ENCODE data around the gene P2RX6.

The P2RX6 gene

DNA sequence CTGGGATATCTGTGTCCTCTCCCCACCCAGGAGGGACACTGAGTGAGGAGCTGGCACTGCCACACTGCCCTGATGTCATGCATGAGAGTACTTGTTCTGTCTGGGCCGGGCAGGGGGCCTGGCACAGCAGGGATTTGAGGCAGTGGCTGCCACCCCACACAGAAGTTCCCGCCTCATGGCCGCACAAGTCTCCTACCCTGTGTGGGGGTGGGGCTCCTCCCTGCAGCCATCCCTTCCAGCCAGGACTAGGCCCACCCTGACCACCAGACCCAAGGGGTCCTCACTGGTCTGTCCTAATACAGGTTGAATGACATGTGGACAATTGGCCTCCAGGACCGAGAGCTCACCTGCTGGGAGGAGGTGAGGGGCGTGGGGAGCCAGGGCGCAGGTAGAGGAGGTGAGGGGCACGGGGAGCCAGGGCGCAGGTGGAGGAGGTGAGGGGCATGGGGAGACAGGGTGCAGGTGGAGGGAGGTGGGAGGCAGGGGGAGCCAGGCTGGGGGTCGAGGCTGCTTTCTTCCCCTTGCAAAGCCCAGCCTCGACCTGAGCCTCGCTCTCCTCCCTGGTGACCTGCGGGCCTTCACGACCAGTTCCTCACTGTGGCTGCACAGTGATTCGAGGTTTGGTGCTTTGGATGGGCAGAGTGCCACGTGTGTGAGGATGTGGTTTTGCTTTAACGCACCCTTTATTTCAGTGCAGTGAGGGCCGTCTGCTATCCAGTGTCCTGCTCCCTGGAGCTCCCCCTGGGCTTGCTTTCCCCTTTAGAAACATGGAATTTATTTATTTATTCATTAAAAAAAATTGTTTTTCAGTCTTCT lies 25.4 kb upstream of the P2RX6 start:
- Histone ChIP-seq H3K27ac (ENCODE audit: low read depth in 2 of 2, low read length in 2 of 2) (no peak overlapping the region), H3K36me3 (ENCODE audit: control insufficient read depth in 2 of 2, insufficient read depth in 2 of 2, low read length in 2 of 2) (peaks cover 25 to 31% of the 10 kb centered on the region in 2 donors), H3K27me3 (ENCODE audit: control insufficient read depth in 2 of 2, insufficient read depth in 2 of 2, low read length in 2 of 2) (no peaks in the 10 kb centered on the region)

DNA sequence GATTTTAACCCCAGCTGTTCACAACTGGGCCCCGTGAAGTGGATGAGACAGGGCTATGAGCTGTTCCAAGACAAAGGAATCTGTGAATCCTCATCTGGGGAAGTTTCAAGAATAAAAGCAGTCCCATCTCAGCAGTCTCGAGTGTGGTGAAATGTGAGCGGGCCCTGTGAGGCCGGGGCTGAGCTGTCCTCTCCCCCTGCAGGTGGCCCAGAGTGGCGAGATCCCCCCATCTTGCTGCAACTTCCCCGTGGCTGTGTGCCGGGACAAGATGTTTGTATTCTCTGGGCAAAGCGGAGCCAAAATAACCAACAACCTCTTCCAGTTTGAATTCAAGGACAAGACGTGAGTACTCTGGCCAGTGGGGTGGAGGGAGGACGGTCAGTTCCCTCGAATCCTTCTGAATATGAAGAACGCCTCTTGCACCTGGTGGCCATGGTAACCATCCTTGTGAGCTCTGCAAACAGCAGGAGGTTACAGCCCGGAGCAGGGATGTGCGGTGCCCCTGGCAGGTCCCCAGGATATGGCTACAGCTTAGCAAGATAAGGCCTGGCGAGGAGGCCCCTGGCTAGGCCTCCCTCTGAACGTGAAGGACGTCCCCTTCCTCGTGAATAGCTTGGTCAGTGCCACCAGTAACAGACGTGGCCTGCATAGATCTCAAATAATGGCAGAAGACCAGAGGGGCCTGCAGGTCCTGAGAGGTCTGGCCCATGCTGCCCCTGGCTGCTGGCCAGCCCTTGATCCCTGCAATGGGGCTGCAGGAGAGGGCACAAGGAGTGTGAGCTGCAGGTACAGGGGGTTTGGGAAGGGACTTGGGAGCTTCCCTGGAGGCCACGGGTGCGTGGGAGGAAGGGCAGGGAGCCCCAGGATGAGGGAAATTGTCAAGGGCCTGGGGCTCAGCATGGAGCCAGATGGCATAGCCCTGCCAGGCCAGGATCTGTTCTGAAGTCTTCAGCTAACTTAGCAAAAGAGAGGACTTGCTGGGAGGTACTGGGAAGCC lies 24.5 kb upstream of the P2RX6 start:
- no peaks in the 10 kb centered on the region for H3K27me3 ChIP-seq (ENCODE audit: control insufficient read depth in 2 of 2, insufficient read depth in 2 of 2, low read length in 2 of 2)
- H3K4me3 ChIP-seq (ENCODE audit: low read length in 2 of 2): no peak overlapping the region
- no peaks in the 10 kb centered on the region for H3K4me1 ChIP-seq (ENCODE audit: control insufficient read depth in 2 of 2, insufficient read depth in 2 of 2, low read length in 2 of 2)
- no peak overlapping the region for H3K9ac ChIP-seq (ENCODE audit: low read depth in 1 of 2, low read length in 2 of 2)
- no peak overlapping the region for H3K27ac ChIP-seq (ENCODE audit: low read depth in 2 of 2, low read length in 2 of 2)
- peaks cover 25 to 31% of the 10 kb centered on the region in 2 donors for H3K36me3 ChIP-seq (ENCODE audit: control insufficient read depth in 2 of 2, insufficient read depth in 2 of 2, low read length in 2 of 2)
- H3K9me3 ChIP-seq (ENCODE audit: control insufficient read depth in 2 of 2, low read length in 2 of 2): no peaks in the 10 kb centered on the region

More for the DNA sequence above, 25.4 kb upstream of the P2RX6 start:
- H3K9ac ChIP-seq (ENCODE audit: low read depth in 1 of 2, low read length in 2 of 2): no peak overlapping the region
- no peak overlapping the region for H3K4me3 ChIP-seq (ENCODE audit: low read length in 2 of 2)
- no peaks in the 10 kb centered on the region for H3K9me3 ChIP-seq (ENCODE audit: control insufficient read depth in 2 of 2, low read length in 2 of 2)
- H3K4me1 ChIP-seq (ENCODE audit: control insufficient read depth in 2 of 2, insufficient read depth in 2 of 2, low read length in 2 of 2): no peaks in the 10 kb centered on the region

DNA sequence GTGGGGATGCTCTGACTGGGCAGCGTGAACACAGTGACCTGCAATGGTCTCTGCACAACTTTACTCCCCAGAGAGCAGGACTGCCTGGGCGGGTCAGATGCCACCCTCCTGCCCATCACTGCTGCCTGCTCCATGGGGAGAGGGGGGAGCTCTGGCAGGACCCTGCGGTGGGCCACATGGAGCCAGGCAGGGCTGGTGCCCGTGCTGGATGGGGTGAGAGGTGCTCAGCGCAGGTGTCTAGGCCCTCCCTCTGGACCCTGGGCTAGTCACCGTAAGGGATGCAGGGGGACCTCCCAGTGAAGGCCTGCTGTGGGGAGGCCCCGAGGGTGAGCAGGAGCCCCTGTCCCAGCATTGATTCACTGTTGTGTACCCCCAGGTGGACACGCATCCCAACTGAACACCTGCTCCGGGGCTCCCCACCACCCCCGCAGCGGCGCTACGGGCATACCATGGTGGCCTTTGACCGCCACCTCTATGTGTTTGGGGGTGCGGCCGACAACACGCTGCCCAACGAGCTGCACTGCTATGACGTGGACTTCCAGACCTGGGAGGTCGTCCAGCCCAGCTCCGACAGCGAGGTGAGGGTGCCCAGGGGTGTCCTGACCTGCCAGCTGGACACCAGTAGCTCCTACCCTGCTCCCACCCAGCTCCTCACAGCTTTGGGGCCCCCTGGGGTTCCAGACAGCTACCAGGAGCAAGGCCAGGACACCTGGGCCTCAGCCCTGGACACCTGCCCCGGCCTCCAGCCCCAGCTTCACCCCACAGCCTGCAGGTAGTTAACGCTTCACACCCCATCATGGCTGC lies 23.5 kb upstream of the P2RX6 start:
- H3K4me1 ChIP-seq (ENCODE audit: control insufficient read depth in 2 of 2, insufficient read depth in 2 of 2, low read length in 2 of 2): no peaks in the 10 kb centered on the region
- H3K4me3 ChIP-seq (ENCODE audit: low read length in 2 of 2): no peak overlapping the region
- H3K27ac ChIP-seq (ENCODE audit: low read depth in 2 of 2, low read length in 2 of 2): no peak overlapping the region
- H3K27me3 ChIP-seq (ENCODE audit: control insufficient read depth in 2 of 2, insufficient read depth in 2 of 2, low read length in 2 of 2): no peaks in the 10 kb centered on the region
- no peak overlapping the region for H3K9ac ChIP-seq (ENCODE audit: low read depth in 1 of 2, low read length in 2 of 2)
- H3K9me3 ChIP-seq (ENCODE audit: control insufficient read depth in 2 of 2, low read length in 2 of 2): no peaks in the 10 kb centered on the region
- H3K36me3 ChIP-seq (ENCODE audit: control insufficient read depth in 2 of 2, insufficient read depth in 2 of 2, low read length in 2 of 2): peaks cover 21 to 26% of the 10 kb centered on the region in 2 donors

DNA sequence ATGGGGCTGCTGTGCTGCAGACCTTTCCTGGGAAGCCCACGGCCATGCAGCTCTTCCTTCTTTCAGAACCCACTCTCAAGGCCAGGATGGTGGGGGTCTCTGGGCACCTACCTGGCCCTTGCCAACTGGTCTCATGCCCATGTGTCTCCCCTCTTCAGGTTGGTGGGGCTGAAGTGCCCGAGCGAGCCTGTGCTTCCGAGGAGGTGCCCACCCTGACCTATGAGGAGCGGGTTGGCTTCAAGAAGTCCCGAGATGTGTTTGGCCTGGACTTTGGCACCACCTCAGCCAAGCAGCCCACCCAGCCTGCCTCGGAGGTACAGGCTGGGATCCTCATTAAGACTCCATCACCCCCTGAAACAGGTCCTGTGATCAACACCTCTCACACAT lies 22.9 kb upstream of the P2RX6 start:
- Histone ChIP-seq H3K4me3 (ENCODE audit: low read length in 2 of 2) (no peak overlapping the region), H3K27me3 (ENCODE audit: control insufficient read depth in 2 of 2, insufficient read depth in 2 of 2, low read length in 2 of 2) (no peaks in the 10 kb centered on the region), H3K4me1 (ENCODE audit: control insufficient read depth in 2 of 2, insufficient read depth in 2 of 2, low read length in 2 of 2) (no peaks in the 10 kb centered on the region), H3K9ac (ENCODE audit: low read depth in 1 of 2, low read length in 2 of 2) (no peak overlapping the region), H3K27ac (ENCODE audit: low read depth in 2 of 2, low read length in 2 of 2) (no peak overlapping the region), H3K36me3 (ENCODE audit: control insufficient read depth in 2 of 2, insufficient read depth in 2 of 2, low read length in 2 of 2) (peaks cover 21 to 30% of the 10 kb centered on the region in 2 donors), H3K9me3 (ENCODE audit: control insufficient read depth in 2 of 2, low read length in 2 of 2) (no peaks in the 10 kb centered on the region)

DNA sequence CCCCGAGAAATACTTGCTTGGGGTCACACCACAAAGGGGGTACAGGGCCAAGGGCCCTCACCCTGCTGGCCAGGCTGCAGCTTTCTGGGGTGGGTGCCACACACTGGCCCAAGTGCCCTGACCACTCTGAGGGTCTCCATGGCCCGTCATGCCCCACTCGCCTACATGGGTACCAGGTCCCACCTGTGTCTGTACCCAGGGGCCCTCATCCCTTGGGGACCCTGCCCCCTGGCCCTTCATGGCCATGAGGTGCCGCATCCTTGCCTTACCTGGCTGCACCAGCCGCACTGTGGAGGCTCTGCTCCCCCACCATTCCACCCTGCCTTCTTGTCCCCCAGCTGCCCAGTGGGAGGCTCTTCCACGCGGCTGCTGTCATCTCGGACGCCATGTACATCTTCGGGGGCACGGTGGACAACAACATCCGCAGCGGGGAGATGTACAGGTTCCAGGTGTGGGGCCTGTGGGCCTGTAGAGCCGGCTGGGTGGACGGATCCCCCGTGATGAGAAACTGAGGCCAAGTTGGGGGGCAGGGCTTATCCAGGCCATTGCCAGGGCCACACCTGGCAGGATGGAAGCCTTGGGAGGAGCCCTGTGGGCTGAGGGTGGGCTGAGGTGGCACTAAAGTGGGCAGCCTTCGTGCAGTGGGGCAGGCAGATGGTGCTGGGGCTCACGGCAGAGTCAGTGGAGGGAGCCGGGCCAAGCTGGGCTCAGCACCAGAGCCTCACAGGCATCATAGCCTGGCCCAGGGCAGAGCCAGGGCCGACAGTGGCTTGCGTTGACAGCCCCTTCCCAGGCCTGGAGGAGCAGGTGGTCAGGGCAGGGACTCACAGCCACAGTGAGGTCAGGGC lies 22.3 kb upstream of the P2RX6 start:
- Histone ChIP-seq H3K27ac (ENCODE audit: low read depth in 2 of 2, low read length in 2 of 2) (no peak overlapping the region), H3K27me3 (ENCODE audit: control insufficient read depth in 2 of 2, insufficient read depth in 2 of 2, low read length in 2 of 2) (no peaks in the 10 kb centered on the region), H3K4me3 (ENCODE audit: low read length in 2 of 2) (no peak overlapping the region), H3K4me1 (ENCODE audit: control insufficient read depth in 2 of 2, insufficient read depth in 2 of 2, low read length in 2 of 2) (no peaks in the 10 kb centered on the region), H3K9me3 (ENCODE audit: control insufficient read depth in 2 of 2, low read length in 2 of 2) (no peaks in the 10 kb centered on the region), H3K36me3 (ENCODE audit: control insufficient read depth in 2 of 2, insufficient read depth in 2 of 2, low read length in 2 of 2) (peaks cover 21 to 34% of the 10 kb centered on the region in 2 donors), H3K9ac (ENCODE audit: low read depth in 1 of 2, low read length in 2 of 2) (no peak overlapping the region)

DNA sequence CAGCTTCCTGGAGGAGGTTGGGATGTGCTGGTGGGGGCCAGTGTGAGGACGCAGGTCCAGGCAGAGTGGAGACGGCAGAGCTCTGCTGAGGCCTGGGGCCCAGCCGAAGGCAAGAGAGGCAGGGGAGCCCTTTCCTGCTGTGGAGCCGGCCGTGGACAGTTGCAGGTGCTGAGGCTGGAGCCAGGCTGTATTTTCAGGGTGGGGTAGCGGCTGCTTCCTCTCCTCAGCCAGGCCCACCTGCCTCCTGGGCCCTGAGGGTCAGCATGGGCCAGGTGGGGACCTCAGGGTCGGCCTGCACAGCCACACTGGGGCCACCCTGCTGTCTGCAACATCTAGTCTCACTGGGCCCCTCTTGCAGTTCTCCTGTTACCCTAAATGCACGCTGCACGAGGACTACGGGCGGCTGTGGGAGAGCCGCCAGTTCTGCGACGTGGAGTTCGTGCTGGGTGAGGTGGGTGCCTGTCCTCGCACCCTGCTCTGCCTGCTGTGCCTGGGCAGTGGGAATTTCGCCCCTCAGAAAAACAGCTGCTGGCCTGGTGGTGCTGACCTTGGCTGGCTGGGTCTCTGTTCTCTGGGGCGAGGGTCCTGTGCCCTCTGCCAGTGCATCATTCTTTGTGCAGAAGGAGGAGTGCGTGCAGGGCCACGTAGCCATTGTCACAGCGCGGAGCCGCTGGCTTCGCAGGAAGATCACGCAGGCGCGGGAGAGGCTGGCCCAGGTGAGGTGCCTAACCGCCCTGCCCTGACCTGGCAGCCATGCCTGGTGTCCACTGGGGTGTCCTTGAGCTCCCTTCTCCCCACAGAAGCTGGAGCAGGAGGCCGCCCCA lies 21.4 kb upstream of the P2RX6 start:
- H3K4me1 ChIP-seq (ENCODE audit: control insufficient read depth in 2 of 2, insufficient read depth in 2 of 2, low read length in 2 of 2): no peaks in the 10 kb centered on the region
- H3K9ac ChIP-seq (ENCODE audit: low read depth in 1 of 2, low read length in 2 of 2): no peak overlapping the region
- no peak overlapping the region for H3K27ac ChIP-seq (ENCODE audit: low read depth in 2 of 2, low read length in 2 of 2)
- no peaks in the 10 kb centered on the region for H3K9me3 ChIP-seq (ENCODE audit: control insufficient read depth in 2 of 2, low read length in 2 of 2)
- H3K36me3 ChIP-seq (ENCODE audit: control insufficient read depth in 2 of 2, insufficient read depth in 2 of 2, low read length in 2 of 2): peaks cover 18 to 34% of the 10 kb centered on the region in 2 donors
- H3K4me3 ChIP-seq (ENCODE audit: low read length in 2 of 2): no peak overlapping the region
- no peaks in the 10 kb centered on the region for H3K27me3 ChIP-seq (ENCODE audit: control insufficient read depth in 2 of 2, insufficient read depth in 2 of 2, low read length in 2 of 2)

DNA sequence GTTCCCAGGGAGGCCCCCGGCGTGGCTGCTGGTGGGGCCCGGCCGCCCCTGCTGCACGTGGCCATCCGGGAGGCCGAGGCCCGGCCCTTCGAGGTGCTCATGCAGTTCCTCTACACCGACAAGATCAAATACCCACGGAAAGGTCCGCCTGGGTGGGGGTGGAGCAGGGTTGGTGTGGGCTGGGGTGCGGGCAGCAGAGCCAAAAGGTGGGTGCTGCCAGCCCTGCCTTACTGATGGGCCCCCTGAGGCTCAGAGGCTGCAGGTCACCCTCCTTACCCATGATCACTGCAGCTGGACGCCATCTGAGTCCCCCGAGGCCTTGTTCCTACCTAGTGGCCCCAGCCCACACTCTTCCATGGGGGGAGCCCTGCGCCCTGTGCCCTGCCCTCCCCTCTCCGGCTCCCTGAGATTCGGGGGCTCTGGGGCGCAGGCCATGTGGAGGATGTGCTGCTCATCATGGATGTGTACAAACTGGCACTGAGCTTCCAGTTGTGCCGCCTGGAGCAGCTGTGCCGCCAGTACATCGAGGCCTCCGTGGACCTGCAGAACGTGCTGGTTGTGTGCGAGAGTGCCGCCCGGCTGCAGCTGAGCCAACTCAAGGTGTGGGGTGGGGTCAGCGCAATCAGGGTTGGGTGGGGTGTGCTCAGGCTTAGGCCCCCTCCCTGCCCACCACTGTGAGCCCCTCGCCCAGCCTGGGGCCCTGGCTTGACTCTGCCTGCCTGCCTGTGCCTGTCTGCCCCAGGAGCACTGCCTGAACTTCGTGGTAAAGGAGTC lies 20.6 kb upstream of the P2RX6 start:
- H3K4me3 ChIP-seq (ENCODE audit: low read length in 2 of 2): no peak overlapping the region
- H3K9me3 ChIP-seq (ENCODE audit: control insufficient read depth in 2 of 2, low read length in 2 of 2): no peaks in the 10 kb centered on the region
- H3K9ac ChIP-seq (ENCODE audit: low read depth in 1 of 2, low read length in 2 of 2): no peak overlapping the region
- H3K4me1 ChIP-seq (ENCODE audit: control insufficient read depth in 2 of 2, insufficient read depth in 2 of 2, low read length in 2 of 2): no peaks in the 10 kb centered on the region
- peaks cover 22 to 37% of the 10 kb centered on the region in 2 donors for H3K36me3 ChIP-seq (ENCODE audit: control insufficient read depth in 2 of 2, insufficient read depth in 2 of 2, low read length in 2 of 2)
- no peak overlapping the region for H3K27ac ChIP-seq (ENCODE audit: low read depth in 2 of 2, low read length in 2 of 2)
- H3K27me3 ChIP-seq (ENCODE audit: control insufficient read depth in 2 of 2, insufficient read depth in 2 of 2, low read length in 2 of 2): no peaks in the 10 kb centered on the region

GRCh38 chr22:20994902-20995241 lies 20.1 kb upstream of the P2RX6 start:
- Histone ChIP-seq H3K9me3 (ENCODE audit: control insufficient read depth in 2 of 2, low read length in 2 of 2) (no peaks in the 10 kb centered on the region), H3K27me3 (ENCODE audit: control insufficient read depth in 2 of 2, insufficient read depth in 2 of 2, low read length in 2 of 2) (no peaks in the 10 kb centered on the region), H3K9ac (ENCODE audit: low read depth in 1 of 2, low read length in 2 of 2) (no peak overlapping the region), H3K36me3 (ENCODE audit: control insufficient read depth in 2 of 2, insufficient read depth in 2 of 2, low read length in 2 of 2) (peaks cover 23 to 41% of the 10 kb centered on the region in 2 donors), H3K4me3 (ENCODE audit: low read length in 2 of 2) (no peak overlapping the region), H3K4me1 (ENCODE audit: control insufficient read depth in 2 of 2, insufficient read depth in 2 of 2, low read length in 2 of 2) (no peaks in the 10 kb centered on the region), H3K27ac (ENCODE audit: low read depth in 2 of 2, low read length in 2 of 2) (no peak overlapping the region)

Measured in mucosa of rectum (tissue), 2 donors.